NCI-H2227 (cell line): ENCODE results near the gene ARHGAP26.

Experiments used
- DNase-seq: peaks from one replicate; lab custom pipeline; 2025; ENCODE audit not compliant: unreplicated experiment; lab: John Stamatoyannopoulos, UW

ARHGAP26 gene

DNA sequence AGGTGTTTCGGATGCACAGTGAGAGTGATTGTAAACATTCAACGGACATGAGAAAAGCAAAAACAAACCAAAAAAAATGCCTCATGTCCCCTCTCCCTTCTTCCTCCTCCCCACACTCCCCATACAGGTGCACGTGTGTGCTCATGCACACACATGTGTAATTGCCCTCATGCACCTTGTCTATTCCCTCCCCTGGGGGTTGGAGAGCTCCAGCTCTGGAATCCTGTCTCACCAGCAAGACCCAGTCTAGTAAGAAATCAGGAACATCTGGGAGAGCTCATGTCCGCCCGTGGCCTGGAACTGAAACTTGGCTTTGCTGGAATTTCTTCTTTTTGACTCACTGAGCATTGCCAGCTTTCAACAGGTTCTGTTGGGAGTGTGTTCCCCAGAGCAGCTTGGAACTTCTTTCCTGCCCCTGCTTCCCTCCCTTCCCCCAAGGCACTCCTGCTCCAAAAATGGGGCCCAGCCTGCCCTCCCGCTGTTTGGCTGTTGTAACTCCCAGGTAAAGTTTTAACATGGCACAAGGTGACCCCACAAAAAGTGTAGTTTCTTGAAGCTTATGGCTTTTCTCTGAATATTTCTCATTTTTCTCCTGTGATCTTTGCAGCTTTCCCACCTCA, 443.2 kb downstream of the ARHGAP26 start:
- DNase-seq = no peak

- peak; percentile 28 for DNase-seq
These were observed 443.7 kb downstream of the ARHGAP26 start for GRCh38 chr5:143213851-143214363.

DNA sequence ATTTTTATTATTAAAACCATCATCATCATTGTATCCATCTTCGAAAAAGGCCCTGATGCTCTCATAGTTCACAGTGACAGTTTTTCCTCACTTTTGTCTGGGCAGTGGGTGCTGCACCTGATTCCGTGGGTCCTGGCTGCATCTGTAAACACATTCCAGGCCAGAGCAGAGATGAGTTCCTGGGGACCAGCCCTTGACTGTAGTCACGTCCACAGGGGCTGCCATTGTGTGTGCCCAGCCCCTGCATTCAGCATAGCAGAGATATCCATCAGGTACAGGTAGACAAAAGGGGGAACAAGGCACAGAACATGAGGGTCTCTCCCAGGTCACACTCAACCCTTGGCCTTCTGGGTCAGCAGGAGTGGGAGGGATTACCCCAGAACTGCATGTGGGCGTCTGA, 444.3 kb downstream of the ARHGAP26 start:
- no peak for DNase-seq

DNA sequence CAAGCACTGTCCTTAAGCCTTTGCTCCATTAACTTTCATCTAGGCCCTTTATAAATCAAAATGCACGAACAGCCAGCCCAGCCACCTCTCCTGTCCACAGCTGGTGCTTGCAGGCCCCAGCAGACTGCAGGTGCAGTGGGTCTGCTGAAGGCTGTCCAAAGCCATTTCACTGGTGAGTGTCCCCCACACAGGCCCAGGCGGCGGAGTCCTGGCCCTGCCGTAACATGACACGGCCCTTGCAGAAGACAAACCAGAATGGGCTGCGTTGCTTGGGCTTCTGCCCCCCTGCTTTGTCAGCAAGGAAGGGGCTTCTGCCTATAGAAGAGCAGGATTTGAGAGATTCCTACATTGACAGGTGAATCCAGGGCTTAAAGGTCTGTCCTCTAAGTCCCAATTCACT, 444.7 kb downstream of the ARHGAP26 start:
- no peak for DNase-seq

GRCh38 chr5:143215690-143216089, 445.5 kb downstream of the ARHGAP26 start:
- no peak for DNase-seq

DNA sequence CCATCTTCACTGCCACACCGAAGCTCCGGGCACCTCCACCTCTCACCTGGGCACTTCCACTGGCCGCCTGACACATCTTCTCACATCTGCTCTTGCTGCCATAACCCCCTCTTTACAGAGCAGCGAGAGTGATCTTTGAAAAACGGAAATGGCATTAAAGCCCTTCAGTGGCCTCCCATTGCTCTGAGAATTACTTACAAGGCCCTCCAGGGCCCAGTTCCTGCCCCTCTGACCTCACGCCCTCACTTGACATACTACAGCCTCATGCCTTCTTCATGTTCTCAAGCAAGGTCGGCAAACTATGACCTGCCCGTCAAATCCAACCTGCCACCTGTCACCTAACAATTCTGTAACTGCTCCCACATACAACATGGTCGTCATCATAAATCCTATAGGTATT, 446.0 kb downstream of the ARHGAP26 start:
- DNase-seq = no peak

- DNase-seq = no peak
These were observed 447.1 kb downstream of the ARHGAP26 start for GRCh38 chr5:143217065-143217803.

DNA sequence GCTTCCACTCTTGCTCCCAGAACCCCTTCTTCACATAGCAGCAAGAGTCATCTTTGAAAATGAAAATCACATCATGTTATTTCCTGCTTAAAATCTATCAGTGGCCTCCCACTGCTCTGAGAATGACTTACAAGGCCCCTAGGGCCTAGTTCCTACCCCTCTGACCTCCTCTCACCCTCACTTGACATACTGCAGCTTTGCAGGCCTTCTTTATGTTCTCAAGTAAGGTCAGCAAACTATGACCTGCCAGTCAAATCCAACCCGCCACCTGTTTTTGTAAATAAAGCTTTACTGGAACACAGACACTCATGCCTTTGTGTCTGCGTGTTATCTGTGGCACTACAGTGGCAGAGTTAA, 447.6 kb downstream of the ARHGAP26 start:
- DNase-seq = no peak

- no peak for DNase-seq
These were observed 448.5 kb downstream of the ARHGAP26 start for GRCh38 chr5:143218517-143219170.

GRCh38 chr5:143219696-143220095, 449.5 kb downstream of the ARHGAP26 start:
- no peak for DNase-seq

DNA sequence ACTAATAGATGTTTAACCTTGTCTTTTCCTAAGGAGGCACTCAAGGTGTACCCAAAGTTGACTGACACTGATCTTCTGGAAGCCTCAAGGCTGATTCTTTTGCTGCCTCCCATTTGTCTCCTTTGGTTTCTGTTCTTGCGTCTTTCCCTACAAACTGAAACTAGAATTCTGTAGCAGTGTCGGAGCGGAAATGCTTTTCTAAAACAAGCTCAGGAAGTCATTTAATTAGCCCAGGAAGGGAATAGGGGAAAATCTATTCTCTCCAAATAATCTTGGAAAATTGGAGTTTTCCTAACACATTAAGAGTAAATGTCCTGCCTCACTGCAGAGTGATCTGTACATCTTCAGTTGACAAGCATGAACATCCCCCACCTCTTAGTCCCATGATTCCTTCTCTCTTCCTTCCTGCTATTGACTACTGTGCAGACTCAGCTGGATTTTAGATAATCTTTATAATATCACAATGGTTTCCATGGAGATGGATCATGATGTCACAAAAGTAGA, 450.6 kb downstream of the ARHGAP26 start:
- no peak for DNase-seq

DNA sequence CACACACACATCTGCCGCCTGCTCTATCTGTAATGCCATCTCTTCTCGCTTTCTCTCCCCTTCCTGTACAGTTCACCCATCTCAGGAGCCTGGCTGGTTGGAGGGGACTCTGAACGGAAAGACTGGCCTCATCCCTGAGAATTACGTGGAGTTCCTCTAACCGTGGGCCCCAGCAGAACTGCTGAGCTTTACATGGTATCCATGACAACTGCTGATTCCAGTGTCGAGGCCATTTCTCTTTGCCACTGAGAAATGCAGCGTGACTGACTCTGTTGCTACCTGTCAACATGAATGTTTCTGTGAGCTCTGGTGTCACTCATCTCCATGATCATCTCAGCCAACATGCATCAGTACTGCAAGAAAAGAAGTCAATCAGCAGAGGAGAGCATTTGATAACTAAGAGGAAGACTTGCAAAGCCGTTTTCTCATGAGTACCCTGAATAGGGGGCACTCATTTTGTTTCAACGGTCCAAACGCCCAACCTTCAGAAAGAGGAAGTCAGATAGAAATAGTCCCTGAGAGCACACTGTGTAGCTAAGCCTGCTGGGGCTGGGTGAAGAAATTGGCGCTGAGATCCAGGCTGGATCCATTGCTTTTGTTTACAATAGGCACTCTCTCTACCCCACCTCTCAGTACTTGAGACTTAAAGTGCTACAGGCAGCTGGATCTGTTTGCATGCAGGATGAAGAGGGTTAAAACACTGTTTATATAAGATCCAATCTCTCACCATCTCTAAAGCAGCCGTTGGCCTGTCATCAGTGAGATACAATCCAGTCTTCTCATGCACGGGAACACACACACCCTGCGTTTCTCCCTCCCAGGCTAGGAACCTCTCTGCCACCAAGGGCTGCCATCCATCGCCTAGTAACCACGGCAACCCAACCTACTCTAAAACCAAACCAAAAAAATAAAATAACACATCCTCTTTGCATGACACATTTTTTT, 452.4 kb downstream of the ARHGAP26 start:
- peak; percentile 51 for DNase-seq

- no peak for DNase-seq
These were observed 454.5 kb downstream of the ARHGAP26 start for GRCh38 chr5:143224672-143225071.

- no peak for DNase-seq
These were observed 455.3 kb downstream of the ARHGAP26 start for GRCh38 chr5:143225511-143225910.

DNA sequence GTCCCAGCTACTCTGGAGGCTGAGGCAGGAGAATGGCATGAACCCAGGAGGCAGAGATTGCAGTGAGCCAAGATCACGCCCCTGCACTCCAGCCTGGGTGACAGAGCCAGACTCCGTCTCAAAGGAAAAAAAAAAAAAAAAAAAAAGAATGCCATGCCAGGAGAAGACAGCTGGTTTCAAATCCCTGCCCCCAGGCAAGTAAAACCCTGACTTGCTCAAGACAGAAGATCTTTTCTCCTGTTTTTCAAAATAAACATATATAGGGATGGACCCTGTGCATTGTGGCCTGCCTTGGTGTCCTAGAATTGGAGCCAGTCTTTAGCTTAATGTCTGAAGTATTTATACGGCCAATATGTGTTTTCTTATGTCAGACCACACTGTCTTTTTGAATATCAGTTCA, 456.2 kb downstream of the ARHGAP26 start:
- no peak for DNase-seq

GRCh38 chr5:143226872-143227271, 456.7 kb downstream of the ARHGAP26 start:
- DNase-seq = no peak

DNA sequence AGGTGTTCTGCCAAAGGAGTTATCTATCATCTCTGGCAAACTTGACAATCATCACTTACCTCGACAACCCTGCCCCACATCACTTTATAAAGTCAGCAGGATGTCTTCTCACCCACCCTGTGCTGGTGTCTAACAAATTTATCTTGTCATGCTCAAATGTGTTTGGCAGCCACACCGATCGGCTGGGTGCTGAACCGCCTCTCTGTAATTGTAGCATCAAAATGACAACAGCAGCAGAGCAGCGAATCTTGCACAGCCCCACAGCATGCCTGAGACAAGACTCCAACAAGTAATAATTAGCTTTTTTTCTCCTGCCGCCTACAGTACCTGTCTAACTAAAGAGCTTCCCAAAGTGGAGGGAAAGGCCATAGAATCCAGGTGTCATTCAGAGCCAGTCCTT, 457.1 kb downstream of the ARHGAP26 start:
- DNase-seq = peak; percentile 7

DNA sequence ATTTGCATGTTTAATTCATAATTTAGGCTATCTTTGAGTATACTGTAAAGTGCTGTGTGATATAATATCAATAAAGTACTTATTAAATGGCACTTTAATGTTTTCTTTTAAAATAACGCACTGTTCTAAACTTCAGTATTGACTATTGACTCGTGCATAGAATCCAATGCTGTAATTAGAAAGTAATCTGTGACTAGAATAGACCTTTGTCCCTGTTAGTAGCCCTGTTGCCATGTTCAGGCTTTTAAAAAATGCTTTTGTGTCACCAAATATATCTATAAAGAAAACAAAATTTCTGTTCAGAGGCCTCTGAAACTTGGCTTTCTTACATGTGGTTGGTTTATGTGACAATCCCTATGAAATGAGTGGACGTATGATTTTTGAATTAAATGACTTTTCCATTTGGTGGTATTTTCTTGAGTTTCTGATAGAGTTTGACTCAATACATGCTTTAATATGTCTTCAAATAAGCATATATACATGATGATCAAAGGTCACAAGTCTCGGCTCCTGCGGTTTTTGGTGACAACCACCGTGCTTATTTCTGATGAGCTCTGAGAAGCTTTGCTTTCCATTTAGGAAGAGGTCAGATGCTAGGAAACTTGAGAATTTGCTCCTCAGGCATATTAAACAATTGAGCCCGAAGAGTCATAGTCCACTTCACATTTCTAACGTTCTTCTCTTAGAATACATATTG, 458.6 kb downstream of the ARHGAP26 start:
- no peak for DNase-seq

DNA sequence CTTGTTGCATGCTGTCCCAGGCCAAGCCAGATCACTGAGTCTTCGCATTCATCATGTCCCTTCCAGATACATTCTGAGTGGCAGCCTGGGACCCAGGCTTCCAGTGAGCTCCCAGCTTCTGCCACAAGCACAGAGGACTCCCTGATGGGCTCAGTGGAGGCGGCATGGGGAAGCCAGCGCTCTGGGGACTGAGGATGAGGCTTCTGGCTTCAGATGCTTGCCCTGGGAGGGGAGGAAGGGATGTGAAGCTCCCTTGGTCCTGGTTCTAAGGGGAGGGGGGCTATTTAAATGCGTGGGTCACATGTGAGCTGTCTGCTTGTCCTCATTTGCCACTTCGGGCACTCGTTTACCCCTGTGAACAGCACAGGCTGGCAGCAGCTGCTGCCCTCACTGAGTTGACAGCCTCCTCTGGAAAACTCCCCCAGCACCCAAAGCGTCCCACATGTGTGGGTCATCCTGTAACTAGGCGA, 459.3 kb downstream of the ARHGAP26 start:
- DNase-seq = no peak
